PC-9 (cell line): ENCODE data around the gene CHDH.

Source experiments
- EZH2 ChIP-seq: fragments of 200-600 bp; sonication (generic); IDR thresholded peaks from 2 replicates; pipeline ENCODE4 v1.8.0; 2017; ENCODE audit warnings: antibody characterized with exemption, low read depth
- TF ChIP-seq, protein P1 (sequence below): fragments of 200-600 bp; sonication (generic); conservative IDR thresholded peaks from 2 replicates; pipeline ENCODE4 v1.6.1; 2017; ENCODE audit warnings: mixed run types, antibody characterized with exemption, mild to moderate bottlenecking, moderate library complexity

- TF ChIP-seq, protein P1, sequence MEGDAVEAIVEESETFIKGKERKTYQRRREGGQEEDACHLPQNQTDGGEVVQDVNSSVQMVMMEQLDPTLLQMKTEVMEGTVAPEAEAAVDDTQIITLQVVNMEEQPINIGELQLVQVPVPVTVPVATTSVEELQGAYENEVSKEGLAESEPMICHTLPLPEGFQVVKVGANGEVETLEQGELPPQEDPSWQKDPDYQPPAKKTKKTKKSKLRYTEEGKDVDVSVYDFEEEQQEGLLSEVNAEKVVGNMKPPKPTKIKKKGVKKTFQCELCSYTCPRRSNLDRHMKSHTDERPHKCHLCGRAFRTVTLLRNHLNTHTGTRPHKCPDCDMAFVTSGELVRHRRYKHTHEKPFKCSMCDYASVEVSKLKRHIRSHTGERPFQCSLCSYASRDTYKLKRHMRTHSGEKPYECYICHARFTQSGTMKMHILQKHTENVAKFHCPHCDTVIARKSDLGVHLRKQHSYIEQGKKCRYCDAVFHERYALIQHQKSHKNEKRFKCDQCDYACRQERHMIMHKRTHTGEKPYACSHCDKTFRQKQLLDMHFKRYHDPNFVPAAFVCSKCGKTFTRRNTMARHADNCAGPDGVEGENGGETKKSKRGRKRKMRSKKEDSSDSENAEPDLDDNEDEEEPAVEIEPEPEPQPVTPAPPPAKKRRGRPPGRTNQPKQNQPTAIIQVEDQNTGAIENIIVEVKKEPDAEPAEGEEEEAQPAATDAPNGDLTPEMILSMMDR, result no peak
- no peak for TF ChIP-seq EZH2
Measured at GRCh38 chr3:53798144-53798543, 48.1 kb downstream of the CHDH start.
